Lung (tissue), 12 donors: ENCODE measurements around the gene LMOD1. TPM values are rescaled to one million over a fixed set of nuclear protein-coding genes. Genes with fewer than 3 reads are reported as not detected.
A peak's percentile ranks its signal among the peaks of the same experiment; 100 is the strongest.

Experiments
- ATAC-seq: fragments of 200-7000 bp; cut with Tn5 transposase; one replicate; pipeline ENCODE4 v1.9.1; 2020; ENCODE audit warnings: moderate number of reproducible peaks; ENCODE audit not compliant: insufficient read depth, low FRiP score
- DNase-seq, 3 donors: peaks; one replicate each; pipeline ENCODE4 v3.0.0-alpha.2; 2013 to 2017
- H3K27ac ChIP-seq, 2 donors: one replicate each; pipeline ENCODE4 v1.5.1; 2013; ENCODE audit warnings: mild to moderate bottlenecking in 2 of 2, moderate library complexity in 2 of 2, control low read depth in 1 of 2, inconsistent platforms in 1 of 2, low read depth in 1 of 2, low read length in 1 of 2
- H3K27me3 ChIP-seq, 3 donors: one replicate each; pipeline ENCODE4 v1.5.1; 2013; ENCODE audit warnings: low read length in 2 of 3; ENCODE audit not compliant: control insufficient read depth in 3 of 3, insufficient read depth in 3 of 3
- H3K36me3 ChIP-seq, 4 donors: one replicate each; pipeline ENCODE4 v1.5.1; 2013; ENCODE audit warnings: low read length in 4 of 4, mild to moderate bottlenecking in 1 of 4, moderate library complexity in 1 of 4; ENCODE audit not compliant: control insufficient read depth in 4 of 4, insufficient read depth in 4 of 4
- H3K4me1 ChIP-seq, 5 donors: one replicate each; pipeline ENCODE4 v1.5.1; 2013; ENCODE audit warnings: low read length in 5 of 5, mild to moderate bottlenecking in 2 of 5, moderate library complexity in 1 of 5; ENCODE audit not compliant: control insufficient read depth in 5 of 5, insufficient read depth in 5 of 5
- H3K4me3 ChIP-seq: one replicate; pipeline ENCODE4 v1.5.1; 2013; ENCODE audit warnings: mild to moderate bottlenecking, control low read depth, moderate library complexity
- H3K9ac ChIP-seq, 2 donors: one replicate each; pipeline ENCODE4 v1.5.1; 2013; ENCODE audit warnings: low read length in 2 of 2, control low read depth in 1 of 2; ENCODE audit not compliant: insufficient read depth in 1 of 2
- H3K9me3 ChIP-seq, 4 donors: one replicate each; pipeline ENCODE4 v1.5.1; 2013; ENCODE audit warnings: low read length in 3 of 4, mild to moderate bottlenecking in 1 of 4, moderate library complexity in 1 of 4; ENCODE audit not compliant: control insufficient read depth in 4 of 4, insufficient read depth in 3 of 4
- CTCF ChIP-seq: IDR thresholded peaks from 2 replicates; pipeline ENCODE4 v1.5.1; 2012; ENCODE audit warnings: mild to moderate bottlenecking; ENCODE audit errors: control extremely low read depth, extremely low read depth
- WGBS, 2 donors: extraction: QIAGEN DNeasy Blood & Tissue Kit; methylation state at CpG; one replicate each; pipeline ENCODE4 v1.1.7; 2013; 5-methylcytosine and 5-hydroxymethylcytosine counted together
- polyA plus RNA-seq, 2 donors: library from polyadenylated mRNA; stranded (reverse); fragments of 200-250 nt; gene quantifications; one replicate each; pipeline ENCODE4 v1.2.1, GENCODE V29; 2013
- total RNA-seq, 2 donors: library from RNA; depleted of rRNA in 1 of 2; stranded (reverse); fragments of >200 nt in 1 of 2; gene quantifications; one replicate each; pipeline ENCODE4 v1.2.1, GENCODE V29; 2014 to 2021
- donor health status: control.
- donor health status: control.
- donor health status: Bipolar disorder and iron deficiency.
- donor health status: healthy.
- donor health status: DM: yes; HTN: yes; CAD: no.

The LMOD1 gene
- total and polyA plus RNA-seq, 4 donors = 9.6 to 25.1 (median 18.2) TPM

GRCh38 chr1:201850053-201850397 is 96.3 kb downstream of the LMOD1 start:
- no peak for TF ChIP-seq CTCF
- DNase-seq = peak; percentile 69 to 81 (median 72)
- H3K27ac ChIP-seq = peak overlapping the region in 1 of 2 donors; percentile 60
- no peaks in the 10 kb centered on the region for H3K27me3 ChIP-seq
- WGBS, 2 donors = 16 to 52% methylated on average over 1 of the region's 1 CpG
- H3K4me3 ChIP-seq = no peak overlapping the region
- no peaks in the 10 kb centered on the region for H3K9me3 ChIP-seq
- peaks cover 0 to 22% (median 7%) of the 10 kb centered on the region in 5 donors for H3K4me1 ChIP-seq
- ATAC-seq = peak; percentile 64
- H3K36me3 ChIP-seq = peaks cover 16 to 46% (median 35%) of the 10 kb centered on the region in 4 donors
- no peak overlapping the region for H3K9ac ChIP-seq

DNA sequence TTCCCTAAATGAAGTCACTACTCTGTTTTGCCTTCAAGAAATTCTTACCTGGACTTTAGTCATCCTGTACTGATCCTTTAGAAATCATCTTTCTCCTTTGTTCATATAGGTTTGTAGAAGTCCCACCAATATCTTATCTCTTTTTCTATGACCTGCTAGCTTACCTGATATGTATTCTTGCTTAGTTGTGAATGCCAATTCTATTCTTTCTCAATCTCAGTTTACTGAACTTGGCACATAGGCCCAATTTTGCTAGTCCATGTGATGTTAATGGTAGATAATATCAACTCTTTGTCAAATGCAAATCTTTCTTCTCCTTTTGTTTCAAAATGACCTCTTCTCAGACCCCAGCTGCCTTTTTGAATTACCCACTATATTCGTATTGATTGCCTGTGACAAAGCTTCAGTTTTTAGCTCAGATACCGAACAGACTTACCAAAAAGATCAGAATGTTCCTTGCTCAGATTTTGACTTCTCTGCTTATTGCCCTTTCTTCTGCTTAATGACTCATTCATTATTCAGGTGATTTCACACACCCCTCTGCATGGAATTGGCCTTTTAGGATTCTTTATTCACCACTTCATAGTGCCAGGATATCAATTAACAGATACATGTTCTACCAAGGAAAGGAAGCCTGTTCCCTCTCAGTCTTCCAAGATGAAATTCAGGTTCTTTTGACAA is 96.8 kb downstream of the LMOD1 start:
- no peak for TF ChIP-seq CTCF
- ATAC-seq (no peak), DNase-seq (no peak)
- Histone ChIP-seq H3K9me3 (no peaks in the 10 kb centered on the region), H3K4me1 (peaks cover 0 to 22% (median 7%) of the 10 kb centered on the region in 5 donors), H3K4me3 (no peak overlapping the region), H3K27ac (peak overlapping the region in 1 of 2 donors; percentile 66), H3K36me3 (peaks cover 15 to 42% (median 31%) of the 10 kb centered on the region in 4 donors), H3K9ac (no peak overlapping the region), H3K27me3 (no peaks in the 10 kb centered on the region)
- WGBS, 2 donors = 70 to 75% methylated on average over 2 of the region's 2 CpGs

- Histone ChIP-seq H3K36me3 (peaks cover 12 to 33% (median 23%) of the 10 kb centered on the region in 4 donors), H3K9ac (no peak overlapping the region), H3K27me3 (no peaks in the 10 kb centered on the region), H3K4me1 (peaks cover 0 to 22% (median 7%) of the 10 kb centered on the region in 5 donors), H3K27ac (peak overlapping the region in 1 of 2 donors; percentile 26), H3K4me3 (no peak overlapping the region), H3K9me3 (no peaks in the 10 kb centered on the region)
- DNase-seq (no peak), ATAC-seq (no peak)
- 94 to 98% methylated on average over 6 of the region's 6 CpGs for WGBS, 2 donors
- no peak for TF ChIP-seq CTCF
These were observed 98.1 kb downstream of the LMOD1 start for GRCh38 chr1:201848230-201848629.
